ENCODE measurements around the gene GRSF1. TPM values are rescaled to one million over a fixed set of nuclear protein-coding genes. Genes with fewer than 3 reads are reported as not detected.

The GRSF1 gene, protein sequence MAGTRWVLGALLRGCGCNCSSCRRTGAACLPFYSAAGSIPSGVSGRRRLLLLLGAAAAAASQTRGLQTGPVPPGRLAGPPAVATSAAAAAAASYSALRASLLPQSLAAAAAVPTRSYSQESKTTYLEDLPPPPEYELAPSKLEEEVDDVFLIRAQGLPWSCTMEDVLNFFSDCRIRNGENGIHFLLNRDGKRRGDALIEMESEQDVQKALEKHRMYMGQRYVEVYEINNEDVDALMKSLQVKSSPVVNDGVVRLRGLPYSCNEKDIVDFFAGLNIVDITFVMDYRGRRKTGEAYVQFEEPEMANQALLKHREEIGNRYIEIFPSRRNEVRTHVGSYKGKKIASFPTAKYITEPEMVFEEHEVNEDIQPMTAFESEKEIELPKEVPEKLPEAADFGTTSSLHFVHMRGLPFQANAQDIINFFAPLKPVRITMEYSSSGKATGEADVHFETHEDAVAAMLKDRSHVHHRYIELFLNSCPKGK
- total RNA-seq: 77.7 and 78.7 TPM in 2 replicates

GRCh38 chr4:70839589-70840093 lies at the start of gene GRSF1:
TSS of gene GRSF1 (minus strand) at chr4:70839890. CDS start at chr4:70839827, 63 bp downstream.

Other genes with a start within 250 kb of the GRSF1 start
- not detected in 2 replicates for gene AMBN, start 247.6 kb downstream of the GRSF1 start, total RNA-seq
- gene ENAM, start 211.1 kb downstream of the GRSF1 start, total RNA-seq: not detected in 2 replicates
- gene JCHAIN, start 173.4 kb downstream of the GRSF1 start, total RNA-seq: 0.35 TPM in 1 of 2 replicates, not detected in the other
- 13.9 and 16.8 TPM in 2 replicates for gene UTP3, start 151.4 kb downstream of the GRSF1 start, total RNA-seq
- gene RUFY3, start 117.9 kb downstream of the GRSF1 start, total RNA-seq: 17.5 and 19.5 TPM in 2 replicates
- gene MOB1B, start 62.5 kb upstream of the GRSF1 start, total RNA-seq: 5.4 and 6.2 TPM in 2 replicates
- gene DCK, start 153.8 kb upstream of the GRSF1 start, total RNA-seq: 7.8 and 12.3 TPM in 2 replicates